ENCODE data around the gene ANKRD63. TPM values are rescaled to one million over a fixed set of nuclear protein-coding genes. Genes with fewer than 3 reads are reported as not detected.

ANKRD63 gene
- total and polyA plus RNA-seq, 2 donors (not counting 1 experiment from before 2014, with no cell fraction given) = 0.25 TPM; not detected in 1

GRCh38 chr15:40307421-40308211, 24.8 kb upstream of the ANKRD63 start, which contains the start of gene PLCB2:
Gene PLCB2 (minus strand): TSS chr15:40307935. CDS start chr15:40307672, 263 bp downstream.
- peaks cover 48% of the 10 kb centered on the region for H3K4me1 Mint-ChIP-seq
- Histone ChIP-seq H3K4me3 (ENCODE audit: control extremely low read depth in 1 of 5, extremely low read depth in 1 of 5, insufficient read depth in 1 of 5, low read depth in 2 of 5, low read length in 4 of 5) (peak within 1 kb of the TSS; percentile 81 to 98 (median 90)), H3K27ac (ENCODE audit: low read length in 2 of 2) (peak within 1 kb of the TSS; percentile 77 to 96), H3K36me3 (replicated peaks in 1 of 2; ENCODE audit: control extremely low read depth in 1 of 2, control insufficient read depth in 1 of 2, extremely low read depth in 1 of 2, insufficient read depth in 2 of 2, low read length in 1 of 2) (peaks cover 0 to 20% of the 10 kb centered on the region in 2 experiments), H3K4me2 (replicated peaks; ENCODE audit: low read depth, low read length, poor library complexity, severe bottlenecking) (peak within 1 kb of the TSS; percentile 92), H4K20me1 (ENCODE audit: control insufficient read depth, insufficient read depth, low read length, poor library complexity, severe bottlenecking) (no peaks in the 10 kb centered on the region), H3K4me1 (ENCODE audit: control insufficient read depth in 2 of 2, insufficient read depth in 2 of 2, low read length in 2 of 2) (peaks cover 25 to 36% of the 10 kb centered on the region in 2 donors), H3K79me2 (ENCODE audit: control insufficient read depth, insufficient read depth, low read length) (peaks cover 24% of the 10 kb centered on the region), H3K27me3 (replicated peaks in 1 of 4; ENCODE audit: control extremely low read depth in 1 of 4, control insufficient read depth in 3 of 4, insufficient read depth in 4 of 4, low read length in 3 of 4) (no peaks in the 10 kb centered on the region), H3K9ac (ENCODE audit: low read length) (peak within 1 kb of the TSS; percentile 92), H3K9me3 (ENCODE audit: control extremely low read depth in 1 of 3, control insufficient read depth in 2 of 3, insufficient read depth in 1 of 3, low read length in 2 of 3) (no peaks in the 10 kb centered on the region), H2AFZ (ENCODE audit: insufficient read depth, low read depth, low read length, poor library complexity, severe bottlenecking) (peak within 1 kb of the TSS; percentile 92)
- DNase-seq (peak; percentile 84), ATAC-seq (ENCODE audit: low read depth) (peak; percentile 79)
- POLR2A ChIA-PET = interaction anchor here (0.6 to 2.9 kb wide), 15 partner anchors 14 to 729 kb away, joined by 3 to 14 read pairs (median 5); partner anchors contain the start of genes BAHD1, BMF, INAFM2 and PAK6
- peak within 1 kb of the TSS; percentile 99 for H3K27ac Mint-ChIP-seq
- no peaks in the 10 kb centered on the region for H3K9me3 Mint-ChIP-seq (ENCODE audit: insufficient read depth)
- CTCF ChIA-PET = interaction anchor here (0.6 to 14.9 kb wide), 24 partner anchors 8 to 623 kb away, joined by 3 to 227 read pairs (median 4); partner anchors contain the start of genes ANKRD63, CCDC9B, GCHFR and INAFM2
- TF ChIP-seq EZH2 (IDR thresholded peaks at IDR 0.05; ENCODE audit: borderline replicate concordance, insufficient read depth, low read depth, low read length, poor library complexity, severe bottlenecking) (no peak), CTCF (IDR thresholded peaks at IDR 0.05) (peak; percentile 59)
- intact Hi-C loops (cut with micrococcal nuclease) = loop anchor here (1.0 kb wide), 2 partner anchors 16 to 31 kb away; partner anchors contain the start of gene INAFM2
- H3K27me3 Mint-ChIP-seq = no peaks in the 10 kb centered on the region
- WGBS (ENCODE audit: insufficient coverage) = 6% methylated on average over 11 of the region's 15 CpGs
- H3K4me3 Mint-ChIP-seq = peak within 1 kb of the TSS; percentile 98

All from B cell (primary cell).